Kidney (tissue), 14 donors: Measurements from ENCODE around the gene C1orf198. TPM values are rescaled to one million over a fixed set of nuclear protein-coding genes. Genes with fewer than 3 reads are reported as not detected.

Experiments
- DNase-seq, 5 donors: peaks; one replicate each; pipeline ENCODE4 v3.0.0-alpha.2; 2013 to 2020
- FAIRE-seq: peaks from 2 replicates; lab custom pipeline; 2012; peaks lifted over from hg19 to GRCh38; lab: Jason Lieb, UNC
- H3K27ac ChIP-seq, 2 donors: one replicate each; pipeline ENCODE4 v1.7.0; 2013; ENCODE audit warnings: low read depth in 2 of 2, low read length in 2 of 2, inconsistent platforms in 1 of 2
- H3K27me3 ChIP-seq: one replicate; pipeline ENCODE4 v1.7.1; 2013; ENCODE audit warnings: low read length, inconsistent platforms; ENCODE audit not compliant: control insufficient read depth, insufficient read depth
- H3K36me3 ChIP-seq, 3 donors: one replicate each; pipeline versions ENCODE4 v1.7.0 to v1.7.1; 2013; ENCODE audit warnings: low read length in 3 of 3, control low read depth in 1 of 3, inconsistent platforms in 1 of 3; ENCODE audit not compliant: insufficient read depth in 3 of 3, control insufficient read depth in 2 of 3
- H3K4me1 ChIP-seq, 3 donors: one replicate each; pipeline versions ENCODE4 v1.7.0 to v1.7.1; 2013; ENCODE audit warnings: low read length in 3 of 3, inconsistent platforms in 1 of 3, low read depth in 1 of 3; ENCODE audit not compliant: control insufficient read depth in 2 of 3, insufficient read depth in 2 of 3
- H3K4me3 ChIP-seq, 3 donors: one replicate each; pipeline versions ENCODE4 v1.7.0 to v1.8.1; 2013; ENCODE audit warnings: low read length in 3 of 3, control low read depth in 1 of 3, inconsistent platforms in 1 of 3
- H3K9ac ChIP-seq, 3 donors: one replicate each; pipeline versions ENCODE4 v1.7.0 to v1.7.1; 2013; ENCODE audit warnings: low read length in 3 of 3, control low read depth in 1 of 3, inconsistent platforms in 1 of 3
- H3K9me3 ChIP-seq, 3 donors: one replicate each; pipeline versions ENCODE4 v1.7.0 to v1.7.1; 2013; ENCODE audit warnings: low read length in 3 of 3, control low read depth in 1 of 3, inconsistent platforms in 1 of 3; ENCODE audit not compliant: control insufficient read depth in 2 of 3, insufficient read depth in 1 of 3
- CTCF ChIP-seq: IDR thresholded peaks from 3 replicates; pipeline ENCODE4 v1.5.1; 2012; ENCODE audit warnings: mild to moderate bottlenecking, moderate library complexity, borderline replicate concordance; ENCODE audit not compliant: insufficient read depth; ENCODE audit errors: extremely low read depth
- intact Hi-C: fragments of 100-400 bp; cut with DNase I; formaldehyde crosslinking; loops from one replicate; pipeline ENCODE4 v1.11.1; 2022
- polyA plus RNA-seq: library from polyadenylated mRNA; stranded (reverse); fragments of 350-450 nt; fragmentation: Illumina TruSeq; extraction: RNeasy Lipid Tissue Mini Kit (QIAGEN cat#74804); gene quantifications from one replicate; pipeline ENCODE4 v1.2.3, GENCODE V29; 2014; ENCODE audit warnings: low read depth, low replicate concordance; ENCODE audit not compliant: insufficient read depth
- total RNA-seq: library from RNA; stranded (reverse); fragmentation: NEBNext Ultra II Directional; extraction: Animal tissue kit (Norgen Biotek cat#: 25700); gene quantifications from one replicate; pipeline ENCODE4 v1.2.1, GENCODE V29; 2021
- donor health status: control.
- donor health status: control.
- donor health status: control.
- donor health status: control.
- donor health status: control.
- donor health status: DM: yes; HTN: yes; CAD: no.
- donor health status: Normal renal cell carcinoma (clear cell type).

The C1orf198 gene
- total and polyA plus RNA-seq, 2 donors from 2014 or later = 15.4 to 45.3 TPM

- Histone ChIP-seq H3K36me3 (no peaks in the 10 kb centered on the region), H3K4me3 (no peak overlapping the region), H3K27ac (no peak overlapping the region), H3K9ac (no peak overlapping the region), H3K27me3 (no peaks in the 10 kb centered on the region), H3K4me1 (peaks cover 0 to 4% (median 0%) of the 10 kb centered on the region in 3 donors), H3K9me3 (no peaks in the 10 kb centered on the region)
- no peak for FAIRE-seq
- no peak for DNase-seq
- no peak for TF ChIP-seq CTCF
- intact Hi-C loops = no loop called here
Observed at GRCh38 chr1:230823931-230824381, 44.4 kb downstream of the C1orf198 start.

GRCh38 chr1:230823426-230823825, 44.9 kb downstream of the C1orf198 start:
- TF ChIP-seq CTCF = no peak
- no peaks in the 10 kb centered on the region for H3K9me3 ChIP-seq
- DNase-seq (peak in 1 of 5 donors; percentile 34), FAIRE-seq (no peak)
- no peak overlapping the region for H3K9ac ChIP-seq
- no peak overlapping the region for H3K27ac ChIP-seq
- H3K36me3 ChIP-seq = no peaks in the 10 kb centered on the region
- no peaks in the 10 kb centered on the region for H3K27me3 ChIP-seq
- no peak overlapping the region for H3K4me3 ChIP-seq
- H3K4me1 ChIP-seq = peaks cover 0 to 4% (median 0%) of the 10 kb centered on the region in 3 donors
- intact Hi-C loops = no loop called here

GRCh38 chr1:230822092-230822581, 46.2 kb downstream of the C1orf198 start:
- Histone ChIP-seq H3K4me3 (no peak overlapping the region), H3K4me1 (peaks cover 0 to 4% (median 0%) of the 10 kb centered on the region in 3 donors), H3K9ac (no peak overlapping the region), H3K27ac (no peak overlapping the region), H3K27me3 (no peaks in the 10 kb centered on the region), H3K9me3 (no peaks in the 10 kb centered on the region), H3K36me3 (no peaks in the 10 kb centered on the region)
- intact Hi-C loops = no loop called here
- FAIRE-seq (no peak), DNase-seq (peak in 2 of 5 donors; percentile 22 to 80)
- TF ChIP-seq CTCF = no peak

- H3K9me3 ChIP-seq = no peaks in the 10 kb centered on the region
- FAIRE-seq (no peak), DNase-seq (no peak)
- peaks cover 0 to 4% (median 0%) of the 10 kb centered on the region in 3 donors for H3K4me1 ChIP-seq
- TF ChIP-seq CTCF = no peak
- H3K27me3 ChIP-seq = no peaks in the 10 kb centered on the region
- H3K36me3 ChIP-seq = no peaks in the 10 kb centered on the region
- H3K9ac ChIP-seq = no peak overlapping the region
- intact Hi-C loops = no loop called here
- no peak overlapping the region for H3K4me3 ChIP-seq
- no peak overlapping the region for H3K27ac ChIP-seq
Observed at GRCh38 chr1:230821346-230821745, 47.0 kb downstream of the C1orf198 start.
